ENCODE measurements around the gene SNTG2. TPM values are rescaled to one million over a fixed set of nuclear protein-coding genes. Genes with fewer than 3 reads are reported as not detected.

The SNTG2 gene
- total and polyA plus RNA-seq, 12 donors: 0.39 to 2.8 (median 1.0) TPM; not detected in 1

DNA sequence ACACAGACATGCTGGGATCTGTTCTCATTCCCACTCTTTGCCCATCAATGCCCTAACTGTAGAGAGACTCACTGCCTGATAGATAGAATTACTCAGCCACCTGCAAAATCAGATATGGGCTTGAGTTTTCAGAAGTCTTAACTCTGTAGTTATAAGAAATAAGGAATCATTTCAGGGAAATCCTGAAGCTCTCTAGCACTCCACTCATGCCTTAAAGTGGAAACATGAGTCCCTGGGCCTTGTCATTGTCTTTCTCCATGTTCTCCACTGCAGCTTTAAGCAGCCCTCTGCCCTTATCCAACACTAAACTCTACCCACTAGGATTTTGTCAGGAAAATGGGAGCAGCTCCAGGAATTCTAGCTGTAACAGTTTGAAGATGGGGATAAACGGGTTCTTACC, 192.5 kb downstream of the SNTG2 start:
- Histone ChIP-seq H3K9me3 (no peaks in the 10 kb centered on the region), H3K4me1 (peaks cover 0 to 18% (median 0%) of the 10 kb centered on the region in 9 donors), H3K27ac (no peak overlapping the region), H3K4me3 (no peak overlapping the region), H3K27me3 (peaks cover 0 to 10% (median 0%) of the 10 kb centered on the region in 7 donors), H3K36me3 (no peaks in the 10 kb centered on the region)
- 84 to 90% methylated on average over 1 of the region's 1 CpG for WGBS, 2 donors
- TF ChIP-seq, protein P1, sequence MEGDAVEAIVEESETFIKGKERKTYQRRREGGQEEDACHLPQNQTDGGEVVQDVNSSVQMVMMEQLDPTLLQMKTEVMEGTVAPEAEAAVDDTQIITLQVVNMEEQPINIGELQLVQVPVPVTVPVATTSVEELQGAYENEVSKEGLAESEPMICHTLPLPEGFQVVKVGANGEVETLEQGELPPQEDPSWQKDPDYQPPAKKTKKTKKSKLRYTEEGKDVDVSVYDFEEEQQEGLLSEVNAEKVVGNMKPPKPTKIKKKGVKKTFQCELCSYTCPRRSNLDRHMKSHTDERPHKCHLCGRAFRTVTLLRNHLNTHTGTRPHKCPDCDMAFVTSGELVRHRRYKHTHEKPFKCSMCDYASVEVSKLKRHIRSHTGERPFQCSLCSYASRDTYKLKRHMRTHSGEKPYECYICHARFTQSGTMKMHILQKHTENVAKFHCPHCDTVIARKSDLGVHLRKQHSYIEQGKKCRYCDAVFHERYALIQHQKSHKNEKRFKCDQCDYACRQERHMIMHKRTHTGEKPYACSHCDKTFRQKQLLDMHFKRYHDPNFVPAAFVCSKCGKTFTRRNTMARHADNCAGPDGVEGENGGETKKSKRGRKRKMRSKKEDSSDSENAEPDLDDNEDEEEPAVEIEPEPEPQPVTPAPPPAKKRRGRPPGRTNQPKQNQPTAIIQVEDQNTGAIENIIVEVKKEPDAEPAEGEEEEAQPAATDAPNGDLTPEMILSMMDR (IDR thresholded peaks at IDR 0.05): no peak
- intact Hi-C loops (cut with DNase I): loop anchor here in 1 of 10 donors (5.0 kb wide), 1 partner anchor 404 kb away; no protein-coding TSS in a partner anchor
- ATAC-seq (no peak), DNase-seq (no peak)

DNA sequence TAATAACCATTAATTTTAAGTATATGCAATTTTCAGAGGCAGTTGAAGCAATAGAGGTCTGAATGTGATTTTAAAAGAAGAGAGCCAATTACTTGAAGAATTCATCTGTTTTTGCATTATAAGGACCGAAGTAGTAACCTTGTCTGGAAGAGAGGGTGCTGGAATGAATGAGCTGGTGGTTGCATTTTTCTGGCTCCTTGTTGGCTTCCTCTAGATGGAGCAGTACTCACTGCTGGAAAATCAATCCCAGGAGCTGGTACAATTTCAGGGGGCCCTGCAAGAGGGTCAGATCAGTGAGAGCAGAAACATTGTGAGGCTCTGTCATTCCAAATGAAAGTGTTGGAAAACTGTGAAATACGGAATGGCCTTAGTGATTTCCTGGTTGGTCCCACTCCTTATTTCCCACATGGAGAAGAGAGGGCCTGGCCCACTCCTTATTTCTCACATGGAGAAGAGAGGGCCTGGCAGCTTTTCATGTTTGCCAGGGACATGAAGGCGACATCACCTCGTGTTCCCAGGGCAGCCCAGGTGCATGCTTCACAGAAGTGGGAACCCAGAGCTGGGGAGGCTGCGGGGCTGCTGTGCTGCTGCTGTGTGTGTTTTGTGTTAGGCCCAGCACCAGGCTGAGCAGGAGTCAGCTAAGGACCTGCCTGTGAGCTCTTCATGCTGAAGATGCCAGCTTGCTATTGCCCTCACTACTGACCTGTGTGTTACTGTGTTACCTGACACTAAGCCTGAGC, 197.4 kb downstream of the SNTG2 start:
- 50% methylated on average over 5 of the region's 5 CpGs for WGBS, 2 donors
- TF ChIP-seq, protein P1 (IDR thresholded peaks at IDR 0.05): no peak
- intact Hi-C loops (cut with DNase I): no loop called here

DNA sequence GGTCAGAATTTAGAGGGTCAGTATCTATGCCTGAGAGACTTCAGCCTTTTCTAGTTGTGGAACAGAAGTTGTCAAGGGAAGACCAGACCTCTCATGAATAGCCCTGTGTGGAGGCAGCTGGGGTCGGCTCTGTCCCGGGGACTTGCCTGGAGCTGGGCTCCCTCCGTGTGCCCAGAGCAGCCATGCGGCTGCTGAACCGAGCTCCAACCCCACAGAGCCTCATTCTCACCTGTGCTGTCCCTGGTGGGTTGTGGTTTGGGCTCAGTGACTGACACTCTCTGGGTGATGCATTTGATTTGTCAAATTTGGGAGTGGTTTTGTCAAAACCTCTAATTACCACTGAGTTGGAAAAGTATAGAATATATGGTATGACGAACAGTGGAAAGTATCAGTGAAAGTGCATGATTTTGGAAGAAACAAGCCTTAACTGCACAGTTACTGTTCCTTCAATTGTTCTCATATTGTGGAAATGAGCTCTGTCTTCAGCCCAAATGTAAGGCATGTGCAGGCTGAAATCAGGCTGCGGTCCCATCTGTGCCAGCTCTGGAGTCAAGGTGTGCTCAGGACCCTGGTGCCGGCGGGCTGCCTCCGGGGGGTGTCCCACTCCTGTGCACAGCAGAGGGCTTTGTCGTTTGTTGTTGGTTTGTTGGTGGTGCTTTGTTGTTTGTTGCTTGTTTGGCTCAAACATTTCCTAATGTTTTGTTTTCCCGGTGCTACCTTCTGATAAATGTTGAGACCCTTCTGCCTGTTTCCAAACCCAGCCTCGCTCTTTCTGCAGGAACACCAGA, 200.3 kb downstream of the SNTG2 start:
- Histone ChIP-seq H3K4me1 (peaks cover 0 to 17% (median 8%) of the 10 kb centered on the region in 9 donors), H3K27me3 (no peaks in the 10 kb centered on the region), H3K9me3 (no peaks in the 10 kb centered on the region), H3K4me3 (no peak overlapping the region), H3K36me3 (no peaks in the 10 kb centered on the region), H3K27ac (no peak overlapping the region)
- intact Hi-C loops (cut with DNase I): no loop called here
- ATAC-seq (no peak), DNase-seq (no peak)
- TF ChIP-seq, protein P1 (IDR thresholded peaks at IDR 0.05): no peak
- 66 to 68% methylated on average over 13 of the region's 13 CpGs for WGBS, 2 donors

More for the DNA sequence above, 197.4 kb downstream of the SNTG2 start:
- H3K4me3 ChIP-seq: no peak overlapping the region
- H3K27me3 ChIP-seq: no peaks in the 10 kb centered on the region
- DNase-seq (no peak), ATAC-seq (no peak)
- H3K4me1 ChIP-seq: peaks cover 0 to under 1% (median 0%) of the 10 kb centered on the region in 9 donors
- H3K27ac ChIP-seq: no peak overlapping the region
- no peaks in the 10 kb centered on the region for H3K36me3 ChIP-seq
- H3K9me3 ChIP-seq: no peaks in the 10 kb centered on the region

DNA sequence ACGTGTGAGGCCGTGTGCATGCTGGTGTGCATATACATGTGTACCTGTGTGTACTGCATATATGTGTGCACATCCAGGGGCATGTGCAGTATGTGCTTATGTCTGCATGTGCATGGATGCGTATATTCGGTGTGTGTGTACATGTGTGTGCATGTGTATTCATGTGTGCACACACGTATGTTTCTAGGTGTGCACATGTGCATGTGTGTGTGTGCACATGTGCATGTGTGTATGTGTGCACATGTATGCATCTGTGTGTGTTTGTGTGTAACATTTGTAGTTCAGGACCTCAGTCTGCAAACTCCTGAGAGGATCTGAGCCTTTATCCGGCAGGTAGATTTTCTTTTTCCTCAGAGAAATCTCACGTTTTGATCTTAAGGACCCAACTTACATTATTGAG, 201.7 kb downstream of the SNTG2 start:
- no peaks in the 10 kb centered on the region for H3K9me3 ChIP-seq
- peaks cover 0 to 17% (median 8%) of the 10 kb centered on the region in 9 donors for H3K4me1 ChIP-seq
- TF ChIP-seq, protein P1 (IDR thresholded peaks at IDR 0.05): no peak
- H3K27me3 ChIP-seq: no peaks in the 10 kb centered on the region
- WGBS, 2 donors: 81% methylated on average over 7 of the region's 7 CpGs
- H3K27ac ChIP-seq: no peak overlapping the region
- no peak for ATAC-seq
- intact Hi-C loops (cut with DNase I): no loop called here
- H3K36me3 ChIP-seq: no peaks in the 10 kb centered on the region
- DNase-seq: no peak
- H3K4me3 ChIP-seq: no peak overlapping the region
